ENCODE data around the gene HIRA.

DNA sequence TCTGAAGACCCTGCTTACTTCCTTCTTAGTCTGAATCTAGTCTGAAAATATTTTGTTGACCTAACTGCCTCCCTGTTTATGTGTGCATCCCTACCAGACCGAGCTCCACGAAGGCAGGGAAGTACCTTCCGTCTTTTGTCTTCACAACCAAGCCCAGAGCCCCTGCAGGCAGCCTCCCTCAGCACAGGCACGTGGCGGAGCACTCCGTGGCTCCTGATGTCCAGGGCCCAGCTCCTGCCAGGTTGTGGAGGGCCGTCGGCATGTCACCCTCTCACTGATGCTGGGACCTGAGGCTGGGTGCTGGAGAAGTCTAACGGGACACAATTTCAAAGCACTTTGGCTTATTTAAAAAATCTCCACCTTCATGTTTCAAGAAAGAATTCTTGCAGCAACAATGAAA, 80.6 kb downstream of the HIRA start:
- TF ChIP-seq, protein P1, sequence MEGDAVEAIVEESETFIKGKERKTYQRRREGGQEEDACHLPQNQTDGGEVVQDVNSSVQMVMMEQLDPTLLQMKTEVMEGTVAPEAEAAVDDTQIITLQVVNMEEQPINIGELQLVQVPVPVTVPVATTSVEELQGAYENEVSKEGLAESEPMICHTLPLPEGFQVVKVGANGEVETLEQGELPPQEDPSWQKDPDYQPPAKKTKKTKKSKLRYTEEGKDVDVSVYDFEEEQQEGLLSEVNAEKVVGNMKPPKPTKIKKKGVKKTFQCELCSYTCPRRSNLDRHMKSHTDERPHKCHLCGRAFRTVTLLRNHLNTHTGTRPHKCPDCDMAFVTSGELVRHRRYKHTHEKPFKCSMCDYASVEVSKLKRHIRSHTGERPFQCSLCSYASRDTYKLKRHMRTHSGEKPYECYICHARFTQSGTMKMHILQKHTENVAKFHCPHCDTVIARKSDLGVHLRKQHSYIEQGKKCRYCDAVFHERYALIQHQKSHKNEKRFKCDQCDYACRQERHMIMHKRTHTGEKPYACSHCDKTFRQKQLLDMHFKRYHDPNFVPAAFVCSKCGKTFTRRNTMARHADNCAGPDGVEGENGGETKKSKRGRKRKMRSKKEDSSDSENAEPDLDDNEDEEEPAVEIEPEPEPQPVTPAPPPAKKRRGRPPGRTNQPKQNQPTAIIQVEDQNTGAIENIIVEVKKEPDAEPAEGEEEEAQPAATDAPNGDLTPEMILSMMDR (IDR thresholded peaks at IDR 0.05), result no peak
- no peak for TF ChIP-seq POLR2A (IDR thresholded peaks at IDR 0.05)
